HG02798 (cell line): ENCODE measurements around the gene GRIK3.

Experiments
- ATAC-seq: cut with Tn5 transposase; IDR thresholded peaks from one replicate; pipeline ENCODE4 v1.9.1; 2021; ENCODE audit warnings: mild to moderate bottlenecking; ENCODE audit not compliant: unreplicated experiment, poor library complexity

Gene GRIK3

GRCh38 chr1:36864182-36864822 lies 170.0 kb downstream of the GRIK3 start:
- ATAC-seq, result no peak

GRCh38 chr1:36863500-36863899 lies 170.8 kb downstream of the GRIK3 start:
- no peak for ATAC-seq

GRCh38 chr1:36863061-36863460 lies 171.3 kb downstream of the GRIK3 start:
- ATAC-seq, result no peak

- ATAC-seq, result no peak
These were observed 172.9 kb downstream of the GRIK3 start for GRCh38 chr1:36861375-36861774.

GRCh38 chr1:36859926-36860325 lies 174.4 kb downstream of the GRIK3 start:
- ATAC-seq, result no peak

GRCh38 chr1:36858981-36859380 lies 175.3 kb downstream of the GRIK3 start:
- ATAC-seq, result no peak

GRCh38 chr1:36858553-36858952 lies 175.8 kb downstream of the GRIK3 start:
- ATAC-seq, result no peak

GRCh38 chr1:36857754-36858153 lies 176.6 kb downstream of the GRIK3 start:
- ATAC-seq, result no peak

- no peak for ATAC-seq
These were observed 178.4 kb downstream of the GRIK3 start for GRCh38 chr1:36855699-36856494.

- ATAC-seq, result no peak
These were observed 180.7 kb downstream of the GRIK3 start for GRCh38 chr1:36853638-36854037.

GRCh38 chr1:36852586-36852985 lies 181.7 kb downstream of the GRIK3 start:
- ATAC-seq, result no peak

- no peak for ATAC-seq
These were observed 182.7 kb downstream of the GRIK3 start for GRCh38 chr1:36851595-36851994.

GRCh38 chr1:36851087-36851486 lies 183.2 kb downstream of the GRIK3 start:
- ATAC-seq, result no peak

- no peak for ATAC-seq
These were observed 184.4 kb downstream of the GRIK3 start for GRCh38 chr1:36849956-36850355.

- ATAC-seq, result no peak
These were observed 186.6 kb downstream of the GRIK3 start for GRCh38 chr1:36847761-36848160.

- no peak for ATAC-seq
These were observed 187.1 kb downstream of the GRIK3 start for GRCh38 chr1:36847186-36847585.

GRCh38 chr1:36846357-36846756 lies 188.0 kb downstream of the GRIK3 start:
- no peak for ATAC-seq

- ATAC-seq, result no peak
These were observed 188.5 kb downstream of the GRIK3 start for GRCh38 chr1:36845802-36846201.

GRCh38 chr1:36844917-36845316 lies 189.4 kb downstream of the GRIK3 start:
- ATAC-seq, result no peak

- no peak for ATAC-seq
These were observed 190.3 kb downstream of the GRIK3 start for GRCh38 chr1:36843906-36844610.

- ATAC-seq, result no peak
These were observed 191.3 kb downstream of the GRIK3 start for GRCh38 chr1:36843027-36843426.
